Measurements from ENCODE around the gene TCP11L2. TPM values are rescaled to one million over a fixed set of nuclear protein-coding genes. Genes with fewer than 3 reads are reported as not detected.

TCP11L2 gene
- total and polyA plus RNA-seq, 2 of the 8 experiments (the other 6 are each of a cell fraction or from before 2014, with no cell fraction given): 2.1 to 7.1 TPM

DNA sequence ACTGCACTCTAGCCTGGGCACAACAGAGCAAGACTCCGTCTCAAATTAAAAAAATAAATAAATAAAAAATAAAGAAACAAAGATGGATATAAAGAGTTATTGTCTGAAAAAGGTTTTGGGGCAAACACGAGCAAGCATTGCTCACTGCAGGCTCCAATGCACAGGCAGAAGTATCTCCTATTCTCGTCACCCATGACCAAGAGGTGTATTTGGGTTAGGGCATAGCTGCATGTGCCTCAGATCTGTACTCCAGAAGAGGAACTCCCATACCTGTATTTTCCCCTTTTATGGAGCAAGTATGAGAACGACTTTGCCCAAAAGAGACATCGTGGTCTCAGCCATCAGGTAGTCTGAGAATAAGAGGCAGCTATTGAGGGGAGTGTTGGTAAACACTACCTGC lies 10.2 kb upstream of the TCP11L2 start (continued):
- TF ChIP-seq ATF2 (IDR thresholded peaks at IDR 0.05; ENCODE audit: low read length) (no peak), NRF1 (IDR thresholded peaks at IDR 0.05; ENCODE audit: low read depth, low read length) (no peak), CTBP2 (IDR thresholded peaks at IDR 0.05; ENCODE audit: borderline replicate concordance, insufficient read depth, insufficient read length, low read length) (no peak)
